Thymus (tissue), 11 donors: ENCODE data around the gene PARVB. TPM values are rescaled to one million over a fixed set of nuclear protein-coding genes. Genes with fewer than 3 reads are reported as not detected.

ENCODE experiments used
- DNase-seq, 9 donors: peaks; one replicate each; pipeline ENCODE4 v3.0.0-alpha.2; 2013; ENCODE audit warnings: low spot score in 9 of 9, low read depth in 6 of 9, missing footprints in 1 of 9
- H3K27ac ChIP-seq, 2 donors: one replicate each; pipeline ENCODE4 v1.5.1; 2013; ENCODE audit warnings: control low read depth in 1 of 2, low read depth in 1 of 2, low read length in 1 of 2, mild to moderate bottlenecking in 1 of 2, moderate library complexity in 1 of 2
- H3K27me3 ChIP-seq, 2 donors: one replicate each; pipeline ENCODE4 v1.5.1; 2013; ENCODE audit warnings: low read length in 1 of 2; ENCODE audit not compliant: control insufficient read depth in 2 of 2, insufficient read depth in 1 of 2
- H3K36me3 ChIP-seq, 2 donors: one replicate each; pipeline ENCODE4 v1.5.1; 2013; ENCODE audit warnings: low read length in 1 of 2, mild to moderate bottlenecking in 1 of 2, moderate library complexity in 1 of 2; ENCODE audit not compliant: control insufficient read depth in 2 of 2, insufficient read depth in 2 of 2
- H3K4me1 ChIP-seq, 2 donors: one replicate each; pipeline ENCODE4 v1.5.1; 2013; ENCODE audit warnings: low read length in 2 of 2; ENCODE audit not compliant: control insufficient read depth in 2 of 2, insufficient read depth in 2 of 2
- H3K4me3 ChIP-seq, 2 donors: one replicate each; pipeline ENCODE4 v1.5.1; 2013; ENCODE audit warnings: low read length in 2 of 2, control low read depth in 1 of 2, mild to moderate bottlenecking in 1 of 2
- H3K9me3 ChIP-seq, 2 donors: one replicate each; pipeline ENCODE4 v1.5.1; 2013; ENCODE audit warnings: low read length in 1 of 2, mild to moderate bottlenecking in 1 of 2; ENCODE audit not compliant: control insufficient read depth in 2 of 2, insufficient read depth in 1 of 2
- WGBS: extraction: QIAGEN DNeasy Blood & Tissue Kit; methylation state at CpG from one replicate; pipeline ENCODE4 v1.1.7; 2013; 5-methylcytosine and 5-hydroxymethylcytosine counted together
- polyA plus RNA-seq: library from polyadenylated mRNA; stranded (reverse); fragments of 200-250 nt; gene quantifications from one replicate; pipeline ENCODE4 v1.2.3, GENCODE V29; 2013
- total RNA-seq: library from RNA; stranded (reverse); fragments of 120-200 nt; gene quantifications from one replicate; pipeline ENCODE4 v1.2.4, GENCODE V29; 2013
- donor health status: healthy.

Gene PARVB
- total and polyA plus RNA-seq, 2 donors = 14.5 to 15.2 TPM

- Histone ChIP-seq H3K27ac (no peak overlapping the region), H3K27me3 (no peaks in the 10 kb centered on the region), H3K36me3 (no peaks in the 10 kb centered on the region), H3K9me3 (peaks cover 0 to 5% of the 10 kb centered on the region in 2 donors), H3K4me3 (no peak overlapping the region), H3K4me1 (no peaks in the 10 kb centered on the region)
- DNase-seq = no peak
- 92% methylated on average over 21 of the region's 21 CpGs for WGBS
Observed at GRCh38 chr22:44219101-44219870, 195.2 kb downstream of the PARVB start.

- Histone ChIP-seq H3K27me3 (peaks cover 0 to 1% of the 10 kb centered on the region in 2 donors), H3K9me3 (no peaks in the 10 kb centered on the region), H3K4me1 (no peaks in the 10 kb centered on the region), H3K36me3 (no peaks in the 10 kb centered on the region), H3K4me3 (no peak overlapping the region), H3K27ac (no peak overlapping the region)
- DNase-seq = no peak
- WGBS = 88% methylated on average over 23 of the region's 23 CpGs
Observed at GRCh38 chr22:44220727-44221680, 196.9 kb downstream of the PARVB start.

- Histone ChIP-seq H3K36me3 (no peaks in the 10 kb centered on the region), H3K9me3 (no peaks in the 10 kb centered on the region), H3K27ac (no peak overlapping the region), H3K4me3 (no peak overlapping the region), H3K4me1 (no peaks in the 10 kb centered on the region), H3K27me3 (peaks cover 0 to 2% of the 10 kb centered on the region in 2 donors)
- WGBS = 92% methylated on average over 11 of the region's 11 CpGs
- no peak for DNase-seq
Observed at GRCh38 chr22:44221710-44222475, 197.8 kb downstream of the PARVB start.

Other genes with a start within 250 kb of the PARVB start
- gene EFCAB6, start 212.0 kb upstream of the PARVB start, total RNA-seq = 1.1 TPM
- gene EFCAB6, start 212.0 kb upstream of the PARVB start, polyA plus RNA-seq = 1.4 TPM
- gene SULT4A1, start 161.8 kb upstream of the PARVB start, total RNA-seq = 0.09 TPM
- 4.6 TPM for gene SULT4A1, start 161.8 kb upstream of the PARVB start, polyA plus RNA-seq
- not detected for gene PNPLA5, start 132.3 kb upstream of the PARVB start, total RNA-seq
- 0.07 TPM for gene PNPLA5, start 132.3 kb upstream of the PARVB start, polyA plus RNA-seq
- 0.09 TPM for gene PNPLA3, start 100.5 kb upstream of the PARVB start, total RNA-seq
- 0.05 TPM for gene PNPLA3, start 100.5 kb upstream of the PARVB start, polyA plus RNA-seq
- gene SAMM50, start 68.9 kb upstream of the PARVB start, total RNA-seq = 43.9 TPM
- gene SAMM50, start 68.9 kb upstream of the PARVB start, polyA plus RNA-seq = 25.8 TPM
- 60.8 TPM for gene PARVG, start 156.6 kb downstream of the PARVB start, total RNA-seq
- gene PARVG, start 156.6 kb downstream of the PARVB start, polyA plus RNA-seq = 165 TPM